Brain microvascular endothelial cell (primary cell): ENCODE measurements around the gene UNC5C.

ENCODE experiments used
- DNase-seq: peaks from one replicate; pipeline ENCODE4 v3.0.0-alpha.2; 2020
- H3K27ac ChIP-seq: fragments of 250-450 bp; sonication (Bioruptor Pico); 2 replicates; pipeline ENCODE4 v1.5.1; 2020; ENCODE audit warnings: mild to moderate bottlenecking, moderate library complexity
- H3K27me3 ChIP-seq: fragments of 250-450 bp; sonication (Bioruptor Pico); replicated peaks from 2 replicates; pipeline ENCODE4 v1.5.1; 2020; ENCODE audit warnings: mild to moderate bottlenecking
- H3K36me3 ChIP-seq: fragments of 250-450 bp; sonication (Bioruptor Pico); replicated peaks from 2 replicates; pipeline ENCODE4 v1.5.1; 2020; ENCODE audit warnings: mild to moderate bottlenecking
- H3K4me3 ChIP-seq: 2 replicates; pipeline ENCODE4 v1.5.1; 2011; ENCODE audit warnings: low read depth, mild to moderate bottlenecking, control low read depth, low read length, moderate library complexity
- in situ Hi-C: cut with HindIII; loops from 2 replicates; pipeline ENCODE4 v1.10.0; 2017; ENCODE audit warnings: low sequenced_read_pairs, low pct_ligation_motif_present
- TF ChIP-seq, protein P1 (sequence below): IDR thresholded peaks from 2 replicates; pipeline ENCODE4 v1.5.1; 2011; ENCODE audit warnings: low read depth, mild to moderate bottlenecking, moderate library complexity, low read length, control low read depth, inconsistent platforms; ENCODE audit errors: missing control alignments

Gene UNC5C

DNA sequence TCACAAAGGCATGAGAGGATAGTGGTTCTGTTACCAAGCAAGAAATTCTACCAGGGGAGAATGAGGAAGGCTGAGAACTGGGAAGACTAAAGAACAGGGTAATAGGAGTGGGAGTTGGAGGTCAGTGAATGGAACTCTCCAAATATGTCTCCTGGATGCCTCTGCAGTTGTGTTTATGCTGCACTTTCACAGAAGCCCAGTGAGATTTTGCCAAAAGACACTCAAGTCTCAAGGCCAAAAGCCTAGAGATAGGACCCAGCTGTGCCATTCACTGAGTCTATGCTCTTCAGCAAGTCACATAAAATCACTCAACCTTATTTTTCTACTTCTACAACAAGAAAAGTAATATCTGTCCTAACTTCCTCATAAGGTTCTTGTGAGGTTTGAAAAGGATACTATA is 285.4 kb downstream of the UNC5C start:
- DNase-seq: no peak
- no peak overlapping the region for H3K4me3 ChIP-seq
- no peaks in the 10 kb centered on the region for H3K27me3 ChIP-seq
- no peak overlapping the region for H3K27ac ChIP-seq
- in situ Hi-C loops: no loop called here
- H3K36me3 ChIP-seq: no peaks in the 10 kb centered on the region
- TF ChIP-seq, protein P1, sequence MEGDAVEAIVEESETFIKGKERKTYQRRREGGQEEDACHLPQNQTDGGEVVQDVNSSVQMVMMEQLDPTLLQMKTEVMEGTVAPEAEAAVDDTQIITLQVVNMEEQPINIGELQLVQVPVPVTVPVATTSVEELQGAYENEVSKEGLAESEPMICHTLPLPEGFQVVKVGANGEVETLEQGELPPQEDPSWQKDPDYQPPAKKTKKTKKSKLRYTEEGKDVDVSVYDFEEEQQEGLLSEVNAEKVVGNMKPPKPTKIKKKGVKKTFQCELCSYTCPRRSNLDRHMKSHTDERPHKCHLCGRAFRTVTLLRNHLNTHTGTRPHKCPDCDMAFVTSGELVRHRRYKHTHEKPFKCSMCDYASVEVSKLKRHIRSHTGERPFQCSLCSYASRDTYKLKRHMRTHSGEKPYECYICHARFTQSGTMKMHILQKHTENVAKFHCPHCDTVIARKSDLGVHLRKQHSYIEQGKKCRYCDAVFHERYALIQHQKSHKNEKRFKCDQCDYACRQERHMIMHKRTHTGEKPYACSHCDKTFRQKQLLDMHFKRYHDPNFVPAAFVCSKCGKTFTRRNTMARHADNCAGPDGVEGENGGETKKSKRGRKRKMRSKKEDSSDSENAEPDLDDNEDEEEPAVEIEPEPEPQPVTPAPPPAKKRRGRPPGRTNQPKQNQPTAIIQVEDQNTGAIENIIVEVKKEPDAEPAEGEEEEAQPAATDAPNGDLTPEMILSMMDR: no peak

DNA sequence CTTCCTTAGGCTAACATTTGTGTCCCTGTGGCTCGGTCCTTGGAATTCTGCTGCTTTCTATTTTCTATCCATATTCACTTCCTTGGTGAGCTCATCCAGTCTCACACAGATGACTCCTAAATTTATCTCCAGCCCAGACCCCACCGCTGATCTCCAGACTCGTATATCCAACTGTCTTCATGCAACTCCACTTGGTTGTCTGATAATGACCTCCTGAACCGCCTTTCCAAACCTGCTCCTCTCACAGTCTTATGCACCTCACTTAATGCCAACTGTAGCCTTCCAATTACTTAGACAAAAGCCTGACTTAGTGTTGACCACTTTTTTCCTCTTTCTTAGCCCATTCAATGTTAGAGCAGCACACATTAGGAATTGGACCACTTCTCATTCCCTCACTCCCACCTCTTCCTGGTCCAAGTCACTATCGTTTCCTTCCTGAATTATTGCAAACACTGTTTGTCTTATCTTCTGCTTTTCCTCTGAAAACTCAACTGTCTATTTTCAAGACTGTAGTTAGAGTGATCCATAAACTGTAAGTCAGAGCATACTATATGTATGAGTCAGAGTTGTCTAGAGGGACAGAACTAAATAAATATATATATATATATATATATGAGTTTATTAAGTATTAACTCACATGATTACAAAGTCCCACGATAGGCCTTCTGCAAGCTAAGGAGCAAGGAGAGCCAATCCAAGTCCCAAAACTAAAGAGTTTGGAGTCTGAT is 292.5 kb downstream of the UNC5C start:
- Histone ChIP-seq H3K36me3 (no peaks in the 10 kb centered on the region), H3K27me3 (no peaks in the 10 kb centered on the region), H3K4me3 (no peak overlapping the region), H3K27ac (peak overlapping the region; percentile 63)
- in situ Hi-C loops: no loop called here
- TF ChIP-seq, protein P1: no peak
- DNase-seq: no peak

DNA sequence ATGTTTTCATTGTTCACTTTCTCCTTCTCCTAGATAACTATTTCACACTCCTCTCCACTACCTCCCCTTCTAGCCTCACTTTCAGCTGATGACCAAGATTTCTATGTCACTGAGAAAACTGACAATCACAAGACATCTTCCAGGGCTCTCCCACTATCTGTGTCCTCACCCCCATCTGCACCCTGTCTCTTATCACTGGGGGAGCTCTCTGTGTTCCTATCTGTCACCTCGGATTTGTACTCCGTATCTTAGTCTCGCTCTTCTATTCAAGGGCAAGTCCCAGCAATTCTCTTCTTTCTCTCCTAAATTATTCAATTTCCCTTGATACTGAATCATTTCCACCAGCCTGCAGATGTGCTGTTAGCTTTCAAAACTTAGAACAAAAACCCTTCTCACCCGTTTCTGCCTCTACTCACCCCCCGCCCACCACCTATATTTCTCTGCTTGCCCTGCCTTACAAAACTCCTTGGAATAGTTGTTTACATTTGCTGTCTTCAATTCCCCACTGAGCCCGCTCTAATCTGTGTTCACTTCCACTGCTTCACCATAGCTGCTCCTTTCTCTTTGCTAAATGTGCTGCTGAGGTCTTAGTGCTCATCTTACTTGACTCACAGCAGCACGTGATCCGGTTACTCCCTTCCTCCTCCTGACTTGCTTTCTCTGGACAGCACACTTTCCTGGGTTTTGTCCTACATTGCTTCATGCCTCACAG is 293.2 kb downstream of the UNC5C start:
- TF ChIP-seq, protein P1: no peak
- peak; percentile 77 for DNase-seq
- Histone ChIP-seq H3K36me3 (no peaks in the 10 kb centered on the region), H3K4me3 (no peak overlapping the region), H3K27ac (peak overlapping the region; percentile 63), H3K27me3 (no peaks in the 10 kb centered on the region)
- in situ Hi-C loops: no loop called here

DNA sequence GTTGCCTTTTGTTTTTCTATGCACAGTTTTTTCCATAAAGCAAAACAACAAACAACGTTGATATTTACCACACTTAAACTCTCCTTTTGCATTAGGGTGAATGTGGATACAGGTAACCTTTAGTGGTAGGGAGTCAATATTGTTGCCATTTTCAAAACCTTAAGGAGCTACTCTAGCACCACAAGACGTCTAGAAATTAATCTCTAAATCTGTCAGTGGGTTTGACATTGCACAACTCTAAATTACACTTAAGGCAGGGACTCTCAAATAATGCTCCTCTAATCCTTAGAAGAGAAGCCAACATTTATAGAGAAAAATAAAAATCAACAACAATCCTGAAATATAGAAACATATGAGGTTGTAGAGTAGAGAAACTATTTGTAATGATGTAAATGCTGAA is 297.2 kb downstream of the UNC5C start:
- H3K36me3 ChIP-seq: no peaks in the 10 kb centered on the region
- TF ChIP-seq, protein P1: no peak
- DNase-seq: no peak
- H3K4me3 ChIP-seq: no peak overlapping the region
- no peaks in the 10 kb centered on the region for H3K27me3 ChIP-seq
- no peak overlapping the region for H3K27ac ChIP-seq
- in situ Hi-C loops: no loop called here

DNA sequence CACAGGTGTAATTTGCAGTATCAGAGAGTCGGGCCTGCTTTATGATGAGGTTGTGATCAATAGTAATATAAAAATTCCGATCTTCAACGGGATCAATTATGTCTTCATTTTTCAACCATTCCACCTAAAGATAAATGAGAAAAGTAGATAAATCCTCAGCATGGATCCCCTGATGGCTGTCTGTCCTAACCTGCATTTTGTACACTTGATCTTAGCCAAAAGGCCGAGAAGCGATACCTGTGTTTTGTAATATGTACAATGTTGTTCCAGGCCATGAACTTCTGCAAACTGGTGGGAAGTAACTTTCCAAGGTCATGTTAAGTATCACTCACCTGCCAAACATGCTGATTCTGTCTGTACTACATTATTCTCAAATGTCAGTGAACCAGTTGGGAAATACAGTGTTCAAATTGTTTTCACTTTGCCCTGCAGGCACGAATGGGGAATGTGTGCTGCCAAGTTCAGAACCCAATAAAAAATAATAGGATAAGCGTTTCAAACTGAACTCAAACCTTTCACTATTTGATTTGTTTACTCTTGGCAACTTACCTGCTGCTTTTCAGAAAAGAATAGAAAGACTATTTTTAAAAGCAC is 298.1 kb downstream of the UNC5C start:
- TF ChIP-seq, protein P1: no peak
- Histone ChIP-seq H3K36me3 (no peaks in the 10 kb centered on the region), H3K27ac (no peak overlapping the region), H3K27me3 (no peaks in the 10 kb centered on the region), H3K4me3 (no peak overlapping the region)
- no peak for DNase-seq
- in situ Hi-C loops: no loop called here
